GM20431 (cell line): Measurements from ENCODE around the gene TMEM209.
"Not testable (repeated sequence)": the region's sequence is repeated elsewhere in the genome, so short reads cannot be mapped to it uniquely, and the experiment has no call there.

Experiments
- in situ Hi-C: fragments of 300-500 bp; cut with MseI, MboI; formaldehyde crosslinking; loops from one replicate; pipeline ENCODE4 v1.15.0; 2020; ENCODE audit warnings: low sequenced_read_pairs; ENCODE audit not compliant: unreplicated experiment

The TMEM209 gene

GRCh38 chr7:130219871-130220270 is 14.7 kb upstream of the TMEM209 start:
- in situ Hi-C loops, result no loop called here

GRCh38 chr7:130218806-130219620 is 13.8 kb upstream of the TMEM209 start:
- in situ Hi-C loops, result no loop called here

- in situ Hi-C loops, result no loop called here
Observed at GRCh38 chr7:130216750-130217149, 11.5 kb upstream of the TMEM209 start.

GRCh38 chr7:130216025-130216424 is 10.8 kb upstream of the TMEM209 start:
- in situ Hi-C loops, result no loop called here

- in situ Hi-C loops, result no loop called here
Observed at GRCh38 chr7:130213828-130214227, 8.6 kb upstream of the TMEM209 start.

- in situ Hi-C loops, result no loop called here
Observed at GRCh38 chr7:130210181-130210935, 5.2 kb upstream of the TMEM209 start.

- in situ Hi-C loops, result no loop called here
Observed at GRCh38 chr7:130208516-130208915, 3.3 kb upstream of the TMEM209 start.

GRCh38 chr7:130207642-130208041 is 2.4 kb upstream of the TMEM209 start, which contains the start of gene SSMEM1:
TSS of gene SSMEM1 (plus strand) at chr7:130207860. CDS start at chr7:130207911, 51 bp downstream.
- in situ Hi-C loops, result no loop called here

GRCh38 chr7:130207033-130207432 is 1.8 kb upstream of the TMEM209 start:
- in situ Hi-C loops, result no loop called here

GRCh38 chr7:130201796-130202195 is 3.4 kb downstream of the TMEM209 start:
- in situ Hi-C loops, result no loop called here

GRCh38 chr7:130197094-130197493 is 8.1 kb downstream of the TMEM209 start:
- in situ Hi-C loops, result no loop called here

- in situ Hi-C loops, result no loop called here
Observed at GRCh38 chr7:130196476-130196875, 8.7 kb downstream of the TMEM209 start.

- in situ Hi-C loops, result no loop called here
Observed at GRCh38 chr7:130195396-130195795, 9.8 kb downstream of the TMEM209 start.

- in situ Hi-C loops, result no loop called here
Observed at GRCh38 chr7:130191791-130192190, 13.4 kb downstream of the TMEM209 start.

GRCh38 chr7:130189343-130189742 is 15.9 kb downstream of the TMEM209 start:
- in situ Hi-C loops, result no loop called here

- in situ Hi-C loops, result no loop called here
Observed at GRCh38 chr7:130187360-130187759, 17.8 kb downstream of the TMEM209 start.

- in situ Hi-C loops, result not testable (repeated sequence)
Observed at GRCh38 chr7:130184349-130184748, 20.9 kb downstream of the TMEM209 start.

- in situ Hi-C loops, result no loop called here
Observed at GRCh38 chr7:130182990-130183389, 22.2 kb downstream of the TMEM209 start.

GRCh38 chr7:130181263-130181605 is 24.0 kb downstream of the TMEM209 start:
- in situ Hi-C loops, result no loop called here

GRCh38 chr7:130180571-130181262 is 24.5 kb downstream of the TMEM209 start:
- in situ Hi-C loops, result no loop called here

GRCh38 chr7:130179631-130180030 is 25.6 kb downstream of the TMEM209 start:
- in situ Hi-C loops, result no loop called here
